Body of pancreas (tissue), 4 donors: ENCODE data around the gene LMOD2.

ENCODE experiments used
- POLR2A ChIP-seq, 3 donors: fragments of 450-650 bp; IDR thresholded peaks; one replicate each; pipeline ENCODE4 v1.6.1; 2016; ENCODE audit warnings: antibody characterized with exemption in 3 of 3, mild to moderate bottlenecking in 2 of 3
- TF ChIP-seq, protein P1 (sequence below), 7 experiments: fragments of 450-650 bp in 4 of 7; fragments of 200-600 bp in 3 of 7; sonication (generic) in 3 of 7; IDR thresholded peaks; one replicate each; pipeline ENCODE4 v1.5.1; 2016 to 2019; ENCODE audit warnings: antibody characterized with exemption in 7 of 7

GRCh38 chr7:123625254-123625653 lies 30.4 kb upstream of the LMOD2 start:
- TF ChIP-seq, protein P1, sequence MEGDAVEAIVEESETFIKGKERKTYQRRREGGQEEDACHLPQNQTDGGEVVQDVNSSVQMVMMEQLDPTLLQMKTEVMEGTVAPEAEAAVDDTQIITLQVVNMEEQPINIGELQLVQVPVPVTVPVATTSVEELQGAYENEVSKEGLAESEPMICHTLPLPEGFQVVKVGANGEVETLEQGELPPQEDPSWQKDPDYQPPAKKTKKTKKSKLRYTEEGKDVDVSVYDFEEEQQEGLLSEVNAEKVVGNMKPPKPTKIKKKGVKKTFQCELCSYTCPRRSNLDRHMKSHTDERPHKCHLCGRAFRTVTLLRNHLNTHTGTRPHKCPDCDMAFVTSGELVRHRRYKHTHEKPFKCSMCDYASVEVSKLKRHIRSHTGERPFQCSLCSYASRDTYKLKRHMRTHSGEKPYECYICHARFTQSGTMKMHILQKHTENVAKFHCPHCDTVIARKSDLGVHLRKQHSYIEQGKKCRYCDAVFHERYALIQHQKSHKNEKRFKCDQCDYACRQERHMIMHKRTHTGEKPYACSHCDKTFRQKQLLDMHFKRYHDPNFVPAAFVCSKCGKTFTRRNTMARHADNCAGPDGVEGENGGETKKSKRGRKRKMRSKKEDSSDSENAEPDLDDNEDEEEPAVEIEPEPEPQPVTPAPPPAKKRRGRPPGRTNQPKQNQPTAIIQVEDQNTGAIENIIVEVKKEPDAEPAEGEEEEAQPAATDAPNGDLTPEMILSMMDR (IDR thresholded peaks at IDR 0.05): no peak
- TF ChIP-seq POLR2A (IDR thresholded peaks at IDR 0.05): no peak
